Amniotic epithelial cell (primary cell): Measurements from ENCODE around the gene ZDHHC11B.

Experiments
- DNase-seq: peaks from one replicate; pipeline ENCODE4 v3.0.0-alpha.2; 2010; ENCODE audit warnings: low read depth

Gene ZDHHC11B

GRCh38 chr5:673161-673830 lies 111.2 kb downstream of the ZDHHC11B start:
- no peak for DNase-seq

GRCh38 chr5:672329-673160 lies 112.0 kb downstream of the ZDHHC11B start:
- DNase-seq, result peak; percentile 85

GRCh38 chr5:671459-672328 lies 112.8 kb downstream of the ZDHHC11B start:
- DNase-seq, result peak; percentile 37

- DNase-seq, result no peak
These were observed 113.9 kb downstream of the ZDHHC11B start for GRCh38 chr5:670396-671270.

- DNase-seq, result peak; percentile 10
These were observed 114.6 kb downstream of the ZDHHC11B start for GRCh38 chr5:669842-670395.

- DNase-seq, result peak; percentile 76
These were observed 115.3 kb downstream of the ZDHHC11B start for GRCh38 chr5:669111-669841.

GRCh38 chr5:668283-668995 lies 116.1 kb downstream of the ZDHHC11B start:
- no peak for DNase-seq

GRCh38 chr5:666816-667498 lies 117.6 kb downstream of the ZDHHC11B start:
- DNase-seq, result no peak

GRCh38 chr5:665956-666711 lies 118.4 kb downstream of the ZDHHC11B start:
- no peak for DNase-seq

GRCh38 chr5:665541-665955 lies 119.0 kb downstream of the ZDHHC11B start:
- no peak for DNase-seq

GRCh38 chr5:664994-665360 lies 119.6 kb downstream of the ZDHHC11B start:
- no peak for DNase-seq

GRCh38 chr5:664343-664993 lies 120.1 kb downstream of the ZDHHC11B start:
- DNase-seq, result no peak

GRCh38 chr5:663436-664342 lies 120.8 kb downstream of the ZDHHC11B start:
- no peak for DNase-seq

- no peak for DNase-seq
These were observed 121.6 kb downstream of the ZDHHC11B start for GRCh38 chr5:662751-663435.

- DNase-seq, result no peak
These were observed 122.4 kb downstream of the ZDHHC11B start for GRCh38 chr5:661891-662750.
